GM19397 (cell line): ENCODE results near the gene FUS.

Experiments used
- ATAC-seq: cut with Tn5 transposase; IDR thresholded peaks from one replicate; pipeline ENCODE4 v1.9.1; 2021; ENCODE audit warnings: mild to moderate bottlenecking, moderate library complexity; ENCODE audit not compliant: unreplicated experiment

The FUS gene

DNA sequence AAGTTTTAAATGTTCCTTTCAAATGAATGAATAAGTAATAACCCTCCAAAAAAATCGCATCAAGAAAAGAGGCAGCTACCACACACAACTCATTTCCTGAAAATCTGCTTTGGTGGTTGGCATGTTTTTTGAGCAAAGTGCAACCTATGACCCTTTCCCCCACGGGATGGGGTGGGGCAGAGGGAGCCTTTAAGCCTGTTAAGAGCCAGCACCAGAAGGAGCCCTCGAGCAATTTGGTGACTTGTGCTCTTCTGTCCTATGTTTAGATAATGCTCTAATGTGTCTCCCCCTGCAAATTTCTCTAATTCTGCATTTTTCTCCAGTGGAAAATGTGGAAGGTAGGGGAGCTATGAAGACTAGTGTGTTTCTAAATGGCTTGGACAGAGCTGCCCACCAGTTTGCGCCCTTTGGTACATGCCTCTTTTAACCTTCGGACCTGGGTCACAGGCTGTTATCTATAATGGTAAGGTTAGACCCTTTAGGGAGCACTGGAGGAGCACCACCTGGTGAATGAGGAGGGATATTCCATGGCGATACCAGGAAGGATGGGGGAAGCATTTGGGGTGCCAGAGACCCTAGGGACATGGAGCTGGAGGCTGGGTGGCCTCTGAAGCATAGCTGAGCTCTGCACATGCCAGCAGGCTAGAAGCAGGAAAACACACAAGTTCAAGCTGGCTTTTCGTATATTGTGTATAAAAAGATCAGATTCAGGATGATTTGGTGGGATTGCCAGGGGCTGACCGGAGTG, 21.1 kb downstream of the FUS start:
- ATAC-seq = no peak

DNA sequence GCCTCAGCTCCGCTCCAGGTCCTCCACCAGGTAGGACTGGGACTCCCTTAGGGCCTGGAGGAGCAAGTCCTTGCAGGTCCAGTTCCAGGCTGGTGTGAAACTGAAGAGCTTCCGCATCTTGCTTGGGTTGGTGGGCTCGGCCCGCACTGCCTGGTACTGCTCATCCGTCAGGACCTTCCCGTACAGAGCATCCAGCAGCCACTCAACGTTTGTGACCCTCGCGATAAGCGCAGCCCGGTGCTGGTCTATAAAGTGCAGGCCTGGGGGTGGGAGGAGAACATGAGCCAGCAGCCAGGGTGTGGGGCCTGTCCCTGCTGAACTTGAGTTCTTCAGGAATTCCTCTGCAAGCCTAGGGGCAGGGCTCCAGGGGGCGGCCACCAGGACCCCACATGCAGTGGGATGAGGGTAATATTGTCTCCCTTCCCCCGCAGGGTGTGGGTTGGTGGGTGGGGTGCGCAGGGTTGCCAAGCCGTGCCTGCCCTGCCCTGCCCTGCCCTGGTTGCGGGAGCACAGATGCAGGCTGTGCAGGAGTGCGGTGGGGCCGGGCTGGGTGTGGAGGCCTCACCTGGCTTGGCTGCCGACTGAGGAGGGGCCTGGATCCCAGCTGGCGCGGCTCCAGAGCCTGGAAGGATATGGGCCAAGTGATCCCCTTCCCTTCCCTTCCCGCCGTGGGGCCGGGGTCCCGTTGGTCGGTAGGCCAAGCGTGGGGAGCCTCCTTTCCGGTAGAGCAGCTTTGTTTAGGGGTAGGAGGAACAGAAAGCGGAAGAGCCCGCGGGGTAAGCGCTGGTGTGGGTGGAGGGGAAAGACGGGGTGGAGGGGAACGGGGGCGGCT, 21.9 kb downstream of the FUS start:
- ATAC-seq = peak; percentile 48

DNA sequence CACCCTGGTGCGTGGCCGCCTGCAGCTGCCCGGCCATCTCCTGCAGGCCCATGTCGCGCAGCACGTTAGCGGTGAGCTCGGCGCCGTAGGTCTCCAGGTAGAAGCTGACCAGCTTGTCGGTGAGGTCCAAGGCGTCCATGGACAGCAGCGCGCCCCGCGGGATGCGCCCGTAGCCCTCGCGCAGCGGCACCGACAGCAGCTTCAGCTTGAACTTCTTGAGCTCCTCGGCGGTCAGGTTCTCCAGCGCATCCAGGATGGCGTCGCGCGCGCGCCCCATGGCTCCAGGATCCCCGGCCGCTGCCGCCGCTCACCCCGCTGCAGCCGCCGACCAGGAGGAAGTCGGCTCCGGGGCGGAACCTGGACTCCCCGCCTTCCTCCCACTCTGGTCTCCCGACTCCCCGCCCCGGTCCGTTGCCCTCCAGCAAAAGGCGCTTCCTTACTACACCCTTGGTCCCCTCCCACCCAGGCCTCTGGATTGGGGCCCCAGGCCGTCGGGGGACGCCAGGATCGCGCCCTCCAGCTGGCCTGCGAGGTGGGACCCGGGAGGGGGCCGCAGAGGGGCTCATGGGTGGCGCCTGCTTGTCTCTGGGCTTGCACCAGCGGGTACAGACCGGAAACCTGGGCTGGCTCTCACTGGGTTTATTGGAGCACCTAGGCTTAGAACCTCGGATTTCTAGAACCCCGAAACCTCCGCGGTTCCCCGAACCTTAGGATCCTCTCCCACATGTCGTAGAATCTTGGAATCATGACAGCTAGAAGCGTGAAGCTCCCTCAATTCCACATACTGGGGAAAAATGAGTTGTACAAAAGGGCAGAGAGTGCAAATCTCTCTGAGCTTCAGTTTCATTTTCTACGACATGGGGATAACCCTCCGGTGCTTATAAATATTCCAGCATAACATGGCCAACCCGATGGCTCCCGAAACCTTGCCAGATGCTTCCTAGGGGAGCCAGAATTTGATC, 22.8 kb downstream of the FUS start, which contains the start of gene PYCARD:
Gene PYCARD, minus strand, starts transcription at position 347 of the 962 bp plus-strand sequence. Its CDS starts 70 bp downstream, at position 277.
- ATAC-seq = peak; percentile 30

DNA sequence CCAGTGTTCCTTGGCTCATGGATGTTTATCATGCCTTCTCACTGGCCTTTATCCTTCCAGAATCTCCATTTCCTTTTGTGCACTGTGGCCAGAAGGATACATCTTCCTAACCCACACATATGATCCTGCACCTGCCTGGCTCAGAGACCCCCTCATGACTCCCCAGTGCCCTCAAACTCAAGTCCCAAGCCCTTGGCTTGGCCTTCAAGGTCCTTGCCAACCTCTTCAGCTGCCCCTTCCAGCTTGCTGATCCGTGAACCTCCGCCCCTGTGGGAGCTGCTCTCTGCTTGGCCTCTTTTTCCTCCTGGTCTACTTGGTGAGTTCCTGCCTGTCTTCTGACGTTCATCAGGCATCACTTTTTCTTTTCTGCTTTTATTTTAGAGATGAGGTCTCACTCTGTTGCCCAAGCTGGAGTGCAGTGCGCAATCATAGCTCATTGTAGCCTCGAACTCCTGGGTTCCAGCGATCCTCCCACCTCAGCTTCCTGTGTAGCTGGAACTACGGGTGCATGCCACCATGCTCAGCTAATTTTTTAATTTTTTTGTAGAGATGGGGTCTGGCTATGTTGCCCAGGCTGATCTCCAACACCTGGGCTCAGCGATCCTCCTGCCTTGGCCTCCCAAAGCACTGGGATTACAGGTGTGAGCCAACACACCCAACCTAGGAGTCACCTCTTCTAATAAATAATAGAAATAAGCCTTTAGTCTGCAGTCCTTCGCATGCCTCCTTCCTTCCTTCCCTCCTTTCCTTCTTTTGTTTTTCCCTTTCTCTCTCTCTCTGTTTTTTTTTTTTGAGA, 25.1 kb downstream of the FUS start:
- ATAC-seq = no peak

DNA sequence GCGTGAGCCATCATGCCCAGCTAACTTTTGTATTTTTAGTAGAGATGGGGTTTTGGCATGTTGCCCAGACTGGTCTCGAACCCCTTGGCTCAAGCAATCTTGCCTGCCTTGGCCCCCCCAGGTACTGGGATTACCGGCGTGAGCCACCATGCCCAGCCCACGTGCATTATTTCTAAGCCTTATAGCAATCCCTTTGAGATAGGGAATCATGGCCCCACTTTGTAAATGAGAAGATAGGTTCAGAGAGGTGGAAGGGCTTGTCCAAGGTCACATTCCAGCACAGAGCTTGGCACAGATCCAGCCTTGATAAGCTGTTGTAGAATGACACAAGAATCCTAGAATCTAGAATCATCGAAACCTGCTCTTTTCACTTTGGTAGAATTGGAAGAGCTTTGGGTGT, 26.8 kb downstream of the FUS start:
- no peak for ATAC-seq

DNA sequence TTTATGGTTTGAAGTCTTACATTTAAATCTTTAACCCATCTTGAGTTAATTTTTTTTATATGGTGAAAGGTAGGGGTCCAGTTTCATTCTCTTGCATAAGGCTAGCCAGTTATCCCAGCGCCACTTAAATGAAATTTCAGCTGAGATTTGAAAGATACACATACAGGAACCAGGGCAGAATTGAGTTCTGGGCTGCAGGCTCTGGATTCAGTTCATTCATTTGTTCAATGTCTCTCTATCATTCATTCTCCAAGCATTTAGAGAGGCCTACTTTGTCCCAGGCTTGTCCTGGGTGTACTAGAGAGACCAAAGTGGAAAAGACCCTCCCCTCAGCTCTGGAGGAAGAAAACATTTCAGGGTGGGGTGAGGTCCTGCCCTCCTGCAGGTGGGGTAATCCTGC, 33.4 kb downstream of the FUS start:
- no peak for ATAC-seq

DNA sequence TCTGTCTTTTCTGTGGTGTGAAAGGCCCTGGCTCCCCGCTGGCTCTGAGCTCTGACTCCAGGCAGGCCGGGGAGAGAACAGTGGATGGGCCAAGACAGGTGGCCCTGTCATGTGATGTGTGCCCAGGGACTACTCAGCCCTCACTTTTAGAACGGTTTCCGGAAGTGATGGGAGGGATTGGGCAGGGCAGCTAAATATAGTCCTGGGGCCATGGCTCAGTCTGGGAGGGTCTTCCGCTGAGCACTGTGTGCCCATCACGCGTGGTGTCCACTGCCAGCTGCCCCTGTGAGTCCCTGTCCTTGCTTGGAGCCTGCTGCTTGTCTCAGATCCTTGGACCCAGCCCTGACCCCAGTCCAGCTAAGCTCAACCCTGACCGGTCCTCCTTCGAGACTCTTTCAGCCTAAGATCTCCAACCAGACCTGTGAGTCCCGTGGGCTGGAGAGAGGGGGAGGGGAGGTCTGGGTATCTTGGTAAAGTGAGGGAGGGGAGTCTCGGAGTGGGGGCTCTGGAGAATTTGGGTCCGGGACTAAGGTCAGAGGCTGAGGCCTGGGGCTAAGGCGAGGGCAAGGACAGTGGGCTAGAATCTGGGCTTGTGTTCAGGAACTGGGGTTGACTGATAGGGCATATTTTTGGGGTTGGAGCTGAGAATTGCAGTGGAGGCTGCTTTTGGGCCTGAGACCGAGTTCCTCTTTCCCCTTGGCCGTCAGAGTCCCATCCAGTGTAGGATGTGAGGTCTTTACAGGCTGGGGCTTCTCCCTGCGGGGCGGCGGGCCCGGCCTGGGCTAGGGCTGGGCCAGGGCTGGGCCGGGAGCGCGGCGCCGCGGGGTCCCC, 34.2 kb downstream of the FUS start, which contains the start of gene TRIM72:
Gene TRIM72, plus strand, starts transcription at position 243 of the 831 bp plus-strand sequence. CDS start 620 bp downstream, outside the sequence.
- ATAC-seq = no peak

DNA sequence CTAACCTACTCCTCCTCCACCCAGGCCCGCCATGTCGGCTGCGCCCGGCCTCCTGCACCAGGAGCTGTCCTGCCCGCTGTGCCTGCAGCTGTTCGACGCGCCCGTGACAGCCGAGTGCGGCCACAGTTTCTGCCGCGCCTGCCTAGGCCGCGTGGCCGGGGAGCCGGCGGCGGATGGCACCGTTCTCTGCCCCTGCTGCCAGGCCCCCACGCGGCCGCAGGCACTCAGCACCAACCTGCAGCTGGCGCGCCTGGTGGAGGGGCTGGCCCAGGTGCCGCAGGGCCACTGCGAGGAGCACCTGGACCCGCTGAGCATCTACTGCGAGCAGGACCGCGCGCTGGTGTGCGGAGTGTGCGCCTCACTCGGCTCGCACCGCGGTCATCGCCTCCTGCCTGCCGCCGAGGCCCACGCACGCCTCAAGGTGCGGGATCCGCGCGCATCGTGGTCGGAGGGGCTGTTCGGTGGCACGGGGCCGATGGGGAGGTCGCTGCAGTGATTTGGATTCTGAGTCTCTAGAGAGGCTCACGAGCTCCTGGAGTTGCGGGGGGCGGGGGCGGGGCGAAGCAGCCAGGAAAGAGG, 34.9 kb downstream of the FUS start:
- no peak for ATAC-seq

DNA sequence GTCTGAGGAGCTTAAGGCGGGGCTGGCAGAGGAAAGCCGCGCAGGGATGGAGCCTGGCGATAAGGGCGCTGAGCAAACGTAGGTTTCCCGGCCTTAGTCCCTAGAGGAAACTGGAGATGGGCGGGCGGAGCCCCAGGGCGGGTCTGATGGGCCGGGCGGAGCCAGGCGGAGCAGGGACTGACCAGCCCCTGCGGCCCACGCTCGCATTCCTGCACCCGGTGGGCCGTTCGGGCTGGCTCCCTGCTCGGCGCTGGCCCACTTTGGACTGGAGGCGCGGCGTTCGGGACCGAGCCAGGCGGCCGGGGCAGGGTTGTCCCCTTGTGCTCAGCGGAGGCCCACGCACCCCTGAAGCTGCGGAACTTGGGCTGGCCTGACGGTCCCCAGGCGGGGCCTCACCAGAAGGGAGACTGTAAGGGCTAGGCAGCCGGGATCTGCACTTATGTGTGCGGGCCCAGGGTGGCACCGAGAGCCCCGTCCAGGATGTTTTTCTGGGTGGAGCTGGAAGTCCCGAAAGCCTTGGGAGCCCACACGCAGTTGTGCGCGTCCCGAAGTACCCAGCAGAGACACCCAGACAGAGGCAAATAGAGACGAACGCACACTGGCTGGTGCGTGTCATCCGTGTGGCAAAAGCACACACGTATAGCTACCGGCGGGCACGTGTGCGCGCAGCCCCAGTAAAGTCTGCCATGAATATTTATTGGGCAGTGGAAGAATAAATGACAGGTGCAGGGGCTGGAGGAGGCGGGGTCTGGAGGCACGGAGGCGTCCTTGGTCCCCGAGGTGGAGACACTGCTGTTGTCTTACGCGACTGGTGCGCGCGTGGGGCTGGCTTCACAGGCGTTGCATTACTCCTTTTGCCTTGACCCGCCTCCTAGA, 35.6 kb downstream of the FUS start:
- ATAC-seq = no peak

DNA sequence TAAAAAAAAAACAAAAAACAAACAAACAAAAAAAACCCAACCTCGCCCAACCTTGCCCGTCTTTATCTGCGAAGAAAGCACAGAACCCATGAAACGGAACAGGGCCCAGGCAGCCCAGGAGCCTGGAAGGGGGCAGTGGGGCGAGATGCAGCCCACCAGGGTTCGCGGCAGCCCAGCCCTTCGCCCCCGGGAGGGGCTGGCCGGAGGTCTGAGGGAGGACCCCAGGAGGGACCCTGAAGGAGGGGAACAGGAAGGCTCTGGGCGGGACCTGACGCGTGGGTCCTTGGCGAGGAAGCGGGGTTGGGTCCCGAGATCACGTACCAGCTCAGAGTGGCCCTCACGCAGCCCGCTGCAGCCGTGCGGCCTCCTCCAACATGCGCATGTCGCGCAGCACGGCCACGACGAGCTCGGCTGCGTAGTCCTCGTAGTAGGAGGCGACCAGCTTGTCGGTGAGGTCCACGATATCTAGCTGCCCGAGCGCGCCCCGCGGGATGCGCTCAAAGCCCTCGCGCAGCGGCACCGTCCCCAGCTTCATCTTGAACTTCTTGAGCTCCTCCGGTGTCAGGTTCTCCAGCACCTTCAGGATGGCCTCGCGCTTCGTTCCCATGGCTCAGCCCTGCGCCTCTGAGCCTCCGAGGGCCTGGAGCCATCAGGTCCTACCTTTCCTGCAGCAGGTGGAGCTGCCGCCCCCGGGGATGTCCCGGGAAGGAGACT, 36.6 kb downstream of the FUS start, which contains the start of gene PYDC1:
Gene PYDC1, minus strand, starts transcription at position 714 of the 714 bp plus-strand sequence. Its CDS starts 107 bp downstream, at position 607.
- no peak for ATAC-seq

DNA sequence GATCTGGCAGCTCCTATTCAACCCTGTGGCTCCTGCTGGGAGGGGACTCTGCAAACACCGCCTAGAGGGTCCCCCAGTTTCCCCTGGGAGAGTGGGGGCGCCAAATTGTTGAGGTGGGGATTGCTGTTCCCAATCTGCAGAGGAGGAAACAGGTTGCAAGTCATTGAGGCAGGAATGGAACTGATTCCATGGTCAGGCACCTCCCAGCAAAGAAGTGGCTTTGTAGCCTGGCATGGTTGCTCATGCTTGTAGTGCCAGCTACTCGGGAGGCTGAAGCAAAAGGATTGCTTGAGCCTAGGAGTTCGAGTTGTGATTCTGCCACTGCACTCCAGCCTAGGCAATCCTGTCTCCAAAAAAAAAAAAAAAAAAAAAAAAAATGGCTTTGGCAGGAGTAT, 37.2 kb downstream of the FUS start:
- ATAC-seq = no peak

DNA sequence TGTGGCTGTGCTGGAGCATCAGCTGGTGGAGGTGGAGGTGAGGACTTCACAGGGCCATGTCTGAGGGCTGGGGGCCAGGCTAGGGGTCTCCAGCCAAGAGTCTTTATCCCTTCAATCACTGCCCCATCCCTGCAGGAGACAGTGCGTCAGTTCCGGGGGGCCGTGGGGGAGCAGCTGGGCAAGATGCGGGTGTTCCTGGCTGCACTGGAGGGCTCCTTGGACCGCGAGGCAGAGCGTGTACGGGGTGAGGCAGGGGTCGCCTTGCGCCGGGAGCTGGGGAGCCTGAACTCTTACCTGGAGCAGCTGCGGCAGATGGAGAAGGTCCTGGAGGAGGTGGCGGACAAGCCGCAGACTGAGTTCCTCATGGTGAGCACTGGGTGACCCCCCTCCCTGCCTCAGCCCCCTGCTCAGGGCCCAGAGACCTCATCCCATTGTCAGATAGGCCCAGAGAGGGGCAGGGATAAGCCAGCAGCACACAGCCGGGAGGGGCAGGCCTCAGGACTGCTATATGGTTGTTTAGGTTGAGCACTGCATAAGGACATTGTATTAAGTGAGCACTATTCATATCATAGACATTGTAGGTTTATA, 39.3 kb downstream of the FUS start:
- no peak for ATAC-seq

DNA sequence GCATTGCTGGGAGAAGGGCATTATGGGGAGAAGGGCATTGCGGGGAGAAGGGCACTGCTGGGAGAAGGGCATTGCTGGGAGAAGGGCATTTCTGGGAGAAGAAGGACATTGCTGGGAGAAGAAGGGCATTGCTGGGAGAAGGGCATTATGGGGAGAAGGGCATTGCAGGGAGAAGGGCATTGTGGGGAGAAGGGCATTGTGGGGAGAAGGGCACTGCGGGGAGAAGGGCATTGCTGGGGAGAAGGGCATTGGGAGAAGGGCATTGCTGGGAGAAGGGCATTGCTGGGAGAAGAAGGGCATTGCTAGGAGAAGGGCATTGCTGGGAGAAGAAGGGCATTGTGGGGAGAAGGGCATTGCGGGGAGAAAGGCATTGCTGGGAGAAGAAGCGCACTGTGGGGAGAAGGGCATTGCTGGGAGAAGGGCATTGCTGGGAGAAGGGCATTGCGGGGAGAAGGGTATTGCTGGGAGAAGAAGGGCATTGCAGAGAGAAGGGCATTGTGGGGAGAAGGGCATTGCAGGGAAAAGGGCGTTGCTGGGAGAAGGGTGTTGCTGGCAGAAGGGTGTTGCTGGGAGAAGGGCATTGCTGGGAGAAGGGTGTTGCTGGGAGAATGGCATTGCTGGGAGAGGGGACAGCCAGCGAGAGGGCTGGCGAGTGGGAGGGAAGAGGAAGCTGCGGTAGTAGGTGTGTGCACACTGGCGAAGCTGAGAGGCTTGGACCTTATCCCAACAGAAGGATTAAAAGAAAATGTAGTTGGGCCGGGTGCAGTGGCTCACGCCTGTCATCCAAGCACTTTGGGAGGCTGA, 41.6 kb downstream of the FUS start:
- ATAC-seq = no peak

DNA sequence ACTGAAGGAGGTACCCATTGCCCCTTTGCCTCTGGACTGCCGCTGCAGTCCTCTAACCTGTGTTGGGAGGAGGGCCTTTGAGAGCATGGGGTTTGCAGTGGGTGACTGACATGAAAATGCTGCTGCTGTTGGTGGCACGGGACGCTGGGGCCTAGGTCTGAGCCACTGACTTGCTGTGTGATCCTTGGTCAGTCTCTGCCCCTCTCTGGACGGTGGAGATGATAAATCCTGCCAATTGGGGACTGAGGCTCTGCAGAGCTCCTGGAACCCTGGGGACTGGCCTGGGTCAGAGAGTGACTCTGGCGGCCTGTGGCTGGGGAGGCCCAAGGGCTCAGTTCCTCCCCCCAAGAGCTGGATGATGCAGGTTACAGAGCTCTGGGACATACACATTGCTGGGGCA, 43.1 kb downstream of the FUS start:
- no peak for ATAC-seq

DNA sequence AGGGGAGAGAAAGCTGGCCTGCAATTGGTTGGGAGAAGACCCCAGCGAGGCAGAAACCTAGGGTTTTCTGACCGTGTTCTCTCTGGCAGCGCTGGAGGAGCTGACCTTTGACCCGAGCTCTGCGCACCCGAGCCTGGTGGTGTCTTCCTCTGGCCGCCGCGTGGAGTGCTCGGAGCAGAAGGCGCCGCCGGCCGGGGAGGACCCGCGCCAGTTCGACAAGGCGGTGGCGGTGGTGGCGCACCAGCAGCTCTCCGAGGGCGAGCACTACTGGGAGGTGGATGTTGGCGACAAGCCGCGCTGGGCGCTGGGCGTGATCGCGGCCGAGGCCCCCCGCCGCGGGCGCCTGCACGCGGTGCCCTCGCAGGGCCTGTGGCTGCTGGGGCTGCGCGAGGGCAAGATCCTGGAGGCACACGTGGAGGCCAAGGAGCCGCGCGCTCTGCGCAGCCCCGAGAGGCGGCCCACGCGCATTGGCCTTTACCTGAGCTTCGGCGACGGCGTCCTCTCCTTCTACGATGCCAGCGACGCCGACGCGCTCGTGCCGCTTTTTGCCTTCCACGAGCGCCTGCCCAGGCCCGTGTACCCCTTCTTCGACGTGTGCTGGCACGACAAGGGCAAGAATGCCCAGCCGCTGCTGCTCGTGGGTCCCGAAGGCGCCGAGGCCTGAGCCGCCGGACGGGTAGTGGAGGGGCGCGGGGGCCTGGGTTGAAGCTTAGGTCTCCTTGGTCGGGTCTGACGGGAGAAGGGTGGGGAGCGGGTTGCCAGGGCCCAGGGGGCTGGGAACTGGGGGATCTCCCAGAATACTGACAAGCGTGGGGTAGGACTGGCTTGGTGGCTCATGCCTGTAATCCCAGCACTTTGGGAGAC, 44.4 kb downstream of the FUS start:
- ATAC-seq = no peak
